HG03558 (cell line): ENCODE data around the gene TSPAN3.

ENCODE experiments used
- ATAC-seq: cut with Tn5 transposase; IDR thresholded peaks from one replicate; pipeline ENCODE4 v1.9.1; 2021; ENCODE audit warnings: moderate number of reproducible peaks; ENCODE audit not compliant: unreplicated experiment; ENCODE audit errors: extremely low read depth

Gene TSPAN3

DNA sequence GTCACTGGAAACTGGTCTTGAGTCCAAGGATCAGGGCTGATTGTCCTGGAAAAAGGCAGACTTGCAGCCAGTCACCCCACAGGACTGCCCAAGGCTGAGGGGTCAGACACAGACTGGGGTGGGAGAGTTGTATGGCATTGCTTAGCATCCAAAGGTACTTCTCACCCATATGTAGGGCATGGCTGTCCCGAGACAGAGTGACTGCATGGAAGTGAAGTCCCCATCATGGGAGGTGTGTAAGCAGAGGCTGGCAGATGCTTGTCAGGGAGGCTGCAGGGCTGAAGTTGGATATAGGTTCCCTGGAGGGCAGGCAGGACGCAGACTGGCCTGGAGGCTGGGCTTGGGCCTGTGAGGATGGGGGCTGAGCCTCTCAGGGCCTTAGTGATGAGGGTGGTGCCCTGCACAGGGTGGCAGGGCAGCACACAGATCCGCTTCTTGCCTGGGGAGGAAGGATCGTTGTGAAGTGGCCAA lies 44.9 kb downstream of the TSPAN3 start:
- ATAC-seq = no peak

DNA sequence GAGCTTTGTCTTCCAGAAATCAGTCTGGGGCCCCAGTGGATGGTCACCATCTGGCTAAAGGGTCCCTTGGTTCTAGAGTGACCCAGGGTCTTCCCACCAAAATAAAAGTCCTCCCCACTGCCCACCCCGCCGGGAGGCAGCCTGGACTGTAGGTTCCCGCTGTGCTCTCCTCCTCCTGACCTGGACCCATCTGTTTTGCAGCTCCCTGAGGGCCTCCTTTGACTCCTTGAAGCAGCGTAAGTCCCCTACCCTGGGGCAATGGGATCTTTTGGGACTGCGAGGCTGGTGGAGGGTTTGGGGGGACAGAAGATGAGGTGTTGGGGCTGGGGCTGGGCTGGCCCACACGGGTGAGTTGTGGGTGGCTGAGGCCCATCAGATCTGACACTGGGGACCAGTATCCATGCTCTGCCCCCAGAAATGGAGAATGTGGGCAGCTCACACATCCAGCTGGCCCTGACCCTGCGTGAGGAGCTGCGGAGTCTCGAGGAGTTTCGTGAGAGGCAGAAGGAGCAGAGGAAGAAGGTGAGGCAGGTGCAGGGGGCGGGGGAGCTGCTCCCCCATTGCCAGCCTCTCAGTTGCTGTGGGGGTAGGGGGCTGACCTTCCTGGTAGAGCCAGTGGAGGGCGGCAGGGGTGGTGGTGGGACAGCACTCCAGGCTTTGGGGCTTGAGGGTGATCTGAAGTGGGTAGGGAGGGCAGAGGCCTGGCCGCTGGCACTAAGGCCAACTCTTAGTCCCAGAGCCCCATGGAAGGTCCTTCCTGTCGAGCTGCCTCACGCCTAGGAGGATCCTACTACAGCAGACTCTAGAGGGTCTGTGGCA lies 45.6 kb downstream of the TSPAN3 start:
- ATAC-seq = no peak

DNA sequence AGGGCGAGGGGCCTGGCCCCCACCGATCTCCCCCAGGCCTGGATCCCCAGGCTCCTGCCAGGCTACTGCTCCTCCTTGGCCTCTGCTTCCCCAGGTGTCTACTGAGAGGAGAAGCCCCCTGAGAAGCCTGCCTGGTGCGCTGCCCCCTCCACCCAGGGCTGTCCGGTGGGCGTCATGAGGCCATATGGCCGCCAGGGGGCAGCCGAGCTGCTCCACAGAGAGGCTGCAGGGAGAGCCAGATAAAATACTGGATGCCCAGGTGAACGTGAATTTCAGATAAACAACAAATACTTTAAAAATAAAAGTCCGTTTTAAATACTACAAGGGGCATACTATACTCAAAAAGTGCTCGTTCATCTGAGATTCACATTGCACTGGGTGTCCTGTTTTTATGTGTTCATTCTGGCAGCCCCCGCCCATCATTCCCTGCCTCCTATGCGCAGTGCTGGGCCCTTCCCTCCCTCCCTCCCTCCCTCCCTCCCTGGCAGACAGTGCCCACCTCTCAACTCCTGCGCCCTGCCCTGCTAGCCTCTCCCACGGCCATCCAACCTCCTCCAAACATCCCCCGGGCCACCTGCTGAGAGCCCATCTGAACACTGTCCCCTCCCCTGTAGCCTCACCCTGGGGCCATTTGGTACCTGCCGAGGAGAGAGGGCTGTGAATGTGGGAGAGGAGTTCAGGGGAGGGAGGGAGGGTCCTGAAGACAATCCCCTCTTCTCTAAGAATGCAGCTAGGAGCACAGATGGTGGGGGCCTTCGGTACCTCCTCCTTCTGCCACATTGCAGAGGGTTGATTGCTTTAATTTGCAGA lies 46.4 kb downstream of the TSPAN3 start:
- ATAC-seq = no peak

DNA sequence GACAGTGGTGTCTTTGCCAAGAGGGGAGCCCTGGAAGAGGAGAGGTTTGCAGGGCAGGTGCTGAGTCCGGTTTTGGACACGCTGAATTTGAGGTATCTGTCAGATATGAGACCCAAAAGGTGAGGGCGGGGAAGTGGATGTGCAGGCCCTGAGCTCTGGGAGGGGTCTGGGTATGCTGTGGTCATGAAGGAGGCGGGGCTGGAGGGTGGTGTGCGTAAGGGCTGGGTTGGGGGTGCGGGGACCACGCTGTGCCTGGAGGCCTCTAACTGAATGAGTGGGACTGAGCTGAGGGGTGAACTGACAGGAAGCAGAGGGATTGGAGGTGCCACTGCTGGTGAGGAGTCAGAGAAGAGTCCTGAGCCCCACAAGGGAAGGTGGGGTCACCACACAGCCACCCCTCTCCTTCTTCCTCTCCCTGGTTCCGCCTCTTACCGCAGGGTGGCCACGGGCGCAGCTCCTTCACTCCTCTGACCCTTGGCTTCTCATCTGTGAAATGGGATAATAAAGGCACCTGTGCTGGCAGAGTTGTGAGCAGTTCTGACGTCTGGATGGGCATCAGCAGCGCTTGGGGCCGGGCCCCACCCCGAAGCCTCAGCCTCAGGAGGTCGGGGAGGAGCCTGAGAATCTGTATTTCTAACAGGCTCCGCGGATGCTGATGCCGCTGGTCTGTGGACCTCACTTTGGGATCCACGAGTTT lies 47.2 kb downstream of the TSPAN3 start:
- no peak for ATAC-seq

DNA sequence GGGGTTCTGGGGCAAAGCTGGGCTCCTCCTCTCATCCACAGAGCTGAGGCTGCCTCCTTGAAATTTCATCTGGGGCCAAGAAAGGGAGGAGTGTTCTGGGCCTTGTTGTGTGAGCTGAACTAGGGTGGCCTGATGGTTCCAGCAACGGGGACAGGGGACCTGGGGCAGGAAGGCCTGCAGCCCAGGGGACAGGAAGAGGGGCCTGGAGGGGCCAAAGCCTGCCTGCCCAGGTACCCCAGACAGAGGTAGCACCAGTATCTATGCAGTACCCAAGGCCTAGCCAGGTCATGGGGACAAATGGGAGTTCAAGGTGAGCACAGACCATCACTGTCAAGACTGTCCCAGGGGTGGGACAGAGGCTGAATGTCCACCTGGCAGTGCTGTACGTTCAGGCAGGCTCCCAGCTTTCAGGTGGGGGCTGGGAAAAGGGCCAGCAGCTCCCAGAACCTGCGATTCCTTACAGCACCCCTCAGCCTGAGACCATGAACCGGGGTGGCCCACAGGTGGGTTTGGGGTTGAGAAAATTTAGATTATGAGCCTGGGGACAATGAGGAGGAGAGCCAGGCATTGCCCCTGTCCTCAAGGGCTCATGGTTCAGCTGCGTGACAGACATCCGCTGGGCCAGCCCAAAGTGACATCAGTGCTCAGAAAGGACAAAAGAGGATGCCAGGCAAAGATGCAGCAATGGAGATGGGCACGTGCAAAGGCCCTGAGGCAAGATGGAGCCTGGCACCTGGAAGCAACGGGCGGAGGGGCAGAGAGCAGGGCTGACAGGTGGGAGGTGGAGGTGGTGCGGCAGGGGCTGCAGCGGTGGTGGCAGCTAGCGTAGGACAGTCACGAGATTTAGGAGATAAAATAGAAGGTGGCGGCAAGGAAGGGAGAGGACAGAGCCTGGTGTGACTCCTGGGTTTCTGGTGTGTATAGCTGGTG lies 48.0 kb downstream of the TSPAN3 start:
- no peak for ATAC-seq

DNA sequence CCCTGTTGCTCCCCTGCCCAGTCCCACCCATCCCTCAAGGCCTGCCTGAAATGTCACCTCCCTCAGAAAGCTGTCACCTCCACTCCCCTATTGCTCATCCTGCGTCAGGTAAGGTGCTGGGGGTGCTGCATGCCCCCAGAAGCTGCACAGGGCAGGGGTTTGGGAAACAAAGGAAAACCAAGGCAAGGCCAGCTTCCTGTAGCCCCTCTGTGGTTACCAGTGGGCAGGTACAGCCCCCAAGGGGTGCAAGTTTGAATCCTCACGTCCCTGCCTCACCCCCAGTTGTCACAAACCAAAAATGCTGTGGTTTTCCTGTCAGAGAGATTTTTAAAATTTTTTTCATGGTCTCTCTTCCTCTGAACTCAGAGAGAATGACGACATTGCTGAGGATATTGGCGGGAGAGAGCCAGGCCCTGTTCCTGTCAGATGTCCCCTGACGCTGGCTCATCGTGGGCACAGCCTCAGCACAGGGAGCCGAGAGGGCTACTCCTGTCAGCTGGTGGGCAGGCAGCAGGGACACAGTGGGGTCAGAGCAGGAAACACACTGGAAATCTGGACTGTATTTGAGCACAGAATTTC lies 49.0 kb downstream of the TSPAN3 start:
- no peak for ATAC-seq

DNA sequence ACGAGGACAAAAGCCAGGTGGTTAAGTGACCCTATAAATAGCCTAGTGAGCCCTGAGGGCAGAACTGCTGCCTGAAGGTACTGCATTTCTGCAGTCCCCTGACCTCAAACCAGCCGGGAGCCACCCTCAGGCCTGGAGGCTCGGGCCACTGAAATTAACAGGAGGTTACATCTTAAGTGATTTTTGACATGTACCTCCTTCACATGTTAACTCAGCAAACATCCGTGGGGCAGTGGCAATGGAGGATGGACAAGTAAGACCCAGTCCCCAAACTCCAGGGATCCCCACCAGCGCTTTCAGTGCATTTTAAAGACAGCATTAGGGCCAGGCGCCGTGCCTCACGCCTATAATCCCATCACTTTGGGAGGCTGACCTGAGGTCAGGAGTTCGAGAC lies 49.8 kb downstream of the TSPAN3 start:
- ATAC-seq = no peak

DNA sequence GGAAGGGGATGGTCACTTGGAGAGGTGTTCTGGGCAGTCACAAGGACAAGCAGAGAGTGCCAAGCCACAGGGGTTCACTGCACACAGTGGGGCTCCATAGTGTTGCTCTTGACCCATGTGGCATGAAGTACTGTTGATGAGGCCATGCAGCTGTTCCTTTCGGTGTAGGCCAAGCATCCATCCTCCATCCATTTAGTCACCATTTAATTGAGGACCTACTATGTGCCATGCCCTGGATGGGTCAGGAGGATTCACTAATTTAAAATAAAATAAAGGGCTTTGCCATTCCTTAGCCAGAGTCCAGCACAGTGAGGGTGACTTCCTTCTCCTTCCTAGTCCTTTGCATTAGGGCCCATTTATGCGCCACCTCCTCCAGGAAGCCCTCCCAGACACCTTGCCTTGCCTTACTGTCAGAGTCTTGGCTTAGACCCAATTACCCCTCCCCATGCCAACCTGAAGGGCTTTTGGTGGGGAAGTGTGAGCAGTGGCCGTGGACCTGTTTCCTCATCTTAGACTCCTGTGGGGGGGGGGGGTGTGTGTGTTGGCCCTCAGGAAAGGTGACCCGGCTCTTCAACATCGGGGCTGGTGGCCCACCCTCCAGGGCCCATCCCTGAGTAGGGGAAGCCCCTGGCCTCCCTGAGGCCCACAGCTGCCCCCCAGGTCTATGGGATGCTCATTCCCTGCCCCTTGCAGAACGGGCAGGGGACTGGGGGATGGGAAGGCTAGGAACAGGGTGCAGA lies 50.4 kb downstream of the TSPAN3 start:
- no peak for ATAC-seq

DNA sequence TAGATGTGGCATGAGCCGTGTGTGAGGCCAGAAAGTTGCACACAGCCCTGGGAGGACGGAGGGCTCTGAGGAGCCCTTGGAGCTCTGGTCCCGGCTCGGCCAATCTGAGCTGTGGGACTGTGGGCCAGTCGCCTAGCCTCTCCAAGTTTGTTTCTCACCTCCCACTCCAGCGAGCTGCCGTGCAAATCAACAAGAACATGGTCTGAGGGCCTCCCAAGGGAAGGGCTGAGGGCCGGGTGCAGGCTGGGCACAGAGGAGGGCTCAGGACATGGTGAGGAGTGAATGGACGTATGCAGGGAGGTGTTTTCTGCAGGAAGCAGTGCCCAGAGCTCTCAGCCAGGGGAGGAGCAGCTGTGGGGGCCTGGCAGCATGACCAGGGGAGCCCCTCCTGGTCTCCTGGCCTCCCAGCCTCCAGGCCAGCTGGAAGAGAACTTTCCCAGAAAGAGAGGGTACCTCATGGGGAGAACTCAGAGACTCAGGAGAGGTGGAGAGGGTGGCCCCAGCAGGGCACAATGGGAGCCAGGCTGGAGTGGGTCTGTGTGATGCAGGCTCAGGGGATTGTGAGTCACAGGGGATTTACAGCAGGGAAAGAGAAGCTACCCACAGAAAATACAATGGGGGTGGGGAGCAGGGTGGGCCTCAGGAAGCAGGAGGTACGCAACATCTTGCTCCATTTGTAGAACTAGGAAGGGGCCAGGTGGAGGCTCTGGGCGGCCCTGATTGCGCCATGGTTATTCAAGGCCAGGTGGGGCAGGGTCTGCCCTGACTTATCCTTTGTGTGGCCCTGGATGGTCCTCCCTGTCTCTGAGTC lies 51.2 kb downstream of the TSPAN3 start:
- no peak for ATAC-seq

DNA sequence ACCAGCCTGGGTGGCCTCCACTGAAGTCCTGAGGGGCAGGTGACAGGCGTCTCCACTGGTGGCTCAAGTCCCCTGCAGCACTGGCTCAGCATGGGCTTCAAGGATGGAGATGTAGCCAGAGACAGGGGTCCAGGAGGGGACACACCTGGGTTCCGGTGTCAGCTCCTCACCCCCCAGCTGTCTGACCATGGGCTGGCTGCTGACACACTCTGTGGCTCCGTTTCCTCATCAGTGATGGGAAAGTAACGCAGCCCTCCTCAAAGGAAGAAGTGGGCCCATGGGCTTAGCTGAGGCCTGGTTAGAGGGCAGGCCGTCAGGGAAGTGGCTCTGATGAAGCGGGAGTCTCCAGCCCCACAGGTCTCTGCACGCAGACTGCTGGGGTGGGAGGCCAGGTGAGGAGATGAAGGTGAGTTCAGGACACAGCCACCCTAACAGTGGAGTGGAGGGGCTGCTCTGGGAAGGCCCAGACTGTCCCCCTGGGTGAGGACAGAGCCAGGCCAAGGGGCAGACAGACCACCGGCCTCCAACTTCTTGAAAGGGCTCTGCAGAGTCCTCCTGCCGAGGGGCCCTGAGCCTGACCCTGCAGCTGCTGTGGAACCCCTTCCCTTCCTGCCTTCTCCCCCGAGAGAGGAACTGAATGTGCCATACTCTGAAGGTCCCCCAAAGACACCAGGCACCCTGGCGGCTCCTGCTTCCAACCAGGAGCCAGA lies 52.0 kb downstream of the TSPAN3 start:
- ATAC-seq = no peak

DNA sequence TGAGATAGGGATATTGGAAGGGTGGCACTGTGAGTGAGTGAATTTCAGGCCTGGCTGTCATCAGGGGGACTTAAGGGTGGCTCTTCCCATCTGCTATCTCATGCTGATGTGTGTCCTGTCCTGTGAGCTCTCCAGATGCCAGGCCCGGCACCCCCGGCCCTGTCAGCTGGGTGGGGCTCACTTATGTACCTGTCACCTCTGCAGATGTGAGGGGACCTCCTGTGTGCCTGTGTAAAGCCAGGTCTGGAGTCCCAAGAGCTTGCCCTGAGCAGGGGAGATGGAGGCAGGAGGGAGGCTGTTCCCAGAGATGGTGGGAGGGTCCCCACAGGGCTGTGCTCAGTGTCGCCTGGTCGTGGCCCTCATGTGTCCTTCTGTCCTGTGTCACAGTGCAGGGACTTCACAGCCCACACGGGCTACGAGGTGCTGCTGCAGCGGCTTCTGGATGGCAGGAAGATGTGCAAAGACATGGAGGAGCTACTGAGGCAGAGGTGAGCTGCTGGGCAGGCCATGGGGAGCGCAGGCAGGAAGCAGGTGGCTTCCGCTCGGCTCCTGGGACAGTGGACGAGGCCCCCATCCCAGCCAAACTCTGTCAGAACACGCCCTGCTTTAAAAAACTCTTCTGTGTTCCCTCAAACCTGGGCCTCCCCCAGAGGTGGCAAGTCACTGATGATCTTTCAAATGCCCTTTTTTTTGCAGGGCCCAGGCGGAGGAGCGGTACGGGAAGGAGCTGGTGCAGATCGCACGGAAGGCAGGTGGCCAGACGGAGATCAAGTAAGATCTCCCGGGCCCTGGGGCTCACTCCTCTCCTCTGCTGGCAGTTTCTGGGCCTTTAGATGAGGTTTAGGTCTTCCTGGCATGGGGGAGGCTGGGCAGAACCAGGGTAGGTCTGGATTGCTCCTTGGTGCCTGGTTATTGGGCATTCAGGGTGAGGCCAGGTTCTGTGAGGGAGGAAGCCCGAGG lies 52.9 kb downstream of the TSPAN3 start:
- no peak for ATAC-seq

DNA sequence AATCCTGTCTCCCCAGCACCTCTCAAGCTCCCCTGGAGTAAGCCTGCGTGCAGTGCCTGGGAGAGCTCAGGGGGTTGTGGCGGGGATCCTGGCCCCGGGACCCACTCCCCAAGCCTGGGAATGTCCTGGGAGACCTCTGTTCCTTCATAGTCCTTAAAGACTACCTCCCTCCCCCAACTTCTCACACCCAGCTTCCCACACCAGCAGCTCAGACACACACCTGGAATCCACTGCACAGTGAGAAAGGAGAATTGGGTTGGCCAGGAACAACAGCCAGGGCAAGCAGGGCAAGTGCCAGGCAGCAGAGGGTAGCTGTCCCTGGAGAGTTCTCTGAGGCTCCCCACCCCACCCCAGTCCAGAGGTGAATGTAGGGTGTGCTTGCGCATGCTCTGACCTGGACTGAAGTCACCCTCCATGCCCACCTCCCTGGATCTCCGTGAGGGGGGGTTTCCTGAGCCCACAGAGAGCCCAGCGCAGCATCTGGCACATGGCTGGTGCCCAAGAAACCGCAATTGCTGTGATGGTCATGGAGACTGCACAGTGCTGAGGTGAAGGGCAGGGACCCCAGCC lies 53.7 kb downstream of the TSPAN3 start:
- ATAC-seq = no peak

DNA sequence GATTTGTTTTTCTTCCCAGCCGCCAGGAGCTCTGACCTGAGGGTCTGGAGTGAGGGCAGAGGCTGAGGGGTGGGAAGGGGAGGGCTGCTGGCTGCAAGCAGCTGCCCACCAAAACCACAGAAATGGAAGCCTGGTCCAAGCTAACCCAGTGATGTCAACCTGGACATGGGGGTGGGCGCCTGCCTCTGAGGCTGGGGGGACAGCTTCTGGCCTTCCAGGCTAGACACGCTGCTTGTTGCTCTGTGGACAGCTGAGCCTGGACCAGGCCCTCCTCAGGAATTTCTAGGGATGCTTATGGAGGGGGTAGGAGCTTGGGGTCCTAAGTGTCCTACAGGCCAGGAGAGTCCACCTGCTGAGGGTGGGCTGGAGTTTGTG lies 54.6 kb downstream of the TSPAN3 start:
- no peak for ATAC-seq

DNA sequence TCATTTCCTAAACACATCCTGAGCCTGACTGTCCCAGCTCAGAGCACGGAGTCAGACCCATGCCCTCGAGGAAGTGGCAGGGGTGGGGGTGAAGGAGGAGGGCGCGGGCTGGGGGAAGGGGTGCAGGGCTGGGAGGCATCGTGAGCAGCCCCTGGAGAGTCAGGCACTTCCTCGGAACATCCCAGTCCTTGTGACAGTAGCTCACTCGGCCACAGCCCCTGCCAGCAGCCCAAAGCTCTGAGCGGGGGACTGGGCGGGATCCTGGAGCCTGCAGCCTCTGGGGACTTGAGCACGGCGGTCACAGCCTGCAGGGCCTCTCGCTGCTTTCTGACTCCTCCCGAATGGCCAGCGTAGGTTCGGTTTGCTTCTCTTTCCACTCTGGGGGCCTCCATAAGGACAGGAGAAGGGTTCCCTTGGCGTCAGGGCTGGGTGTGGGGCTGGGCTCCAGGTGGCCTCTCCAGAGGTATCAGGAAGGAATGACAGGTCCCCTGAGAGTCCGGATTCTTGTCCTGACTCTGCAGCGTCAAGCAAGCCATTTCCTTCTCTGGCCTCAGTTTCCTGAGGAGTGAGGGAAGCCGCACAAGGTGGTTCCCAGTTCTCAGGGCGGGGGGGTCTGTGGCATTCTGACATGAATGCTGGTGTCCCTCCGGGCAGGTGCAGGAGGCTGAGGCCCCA lies 55.1 kb downstream of the TSPAN3 start:
- no peak for ATAC-seq
